GM21381 (cell line): ENCODE data around the gene ATG3.

Experiments used
- ATAC-seq: cut with Tn5 transposase; IDR thresholded peaks from one replicate; pipeline ENCODE4 v1.9.1; 2021; ENCODE audit warnings: mild to moderate bottlenecking, moderate library complexity; ENCODE audit not compliant: unreplicated experiment

ATG3 gene

GRCh38 chr3:112561734-112562529 is at the start of gene ATG3, which contains the start of gene SLC35A5:
TSS of gene ATG3 (minus strand) at chr3:112561962. CDS start at chr3:112561528, 434 bp downstream.
TSS of gene SLC35A5 (plus strand) at chr3:112562045. CDS start at chr3:112563404, 1,359 bp downstream.
- peak; percentile 77 for ATAC-seq

- ATAC-seq = no peak
Observed at GRCh38 chr3:112610121-112610520, 48.4 kb upstream of the ATG3 start.

DNA sequence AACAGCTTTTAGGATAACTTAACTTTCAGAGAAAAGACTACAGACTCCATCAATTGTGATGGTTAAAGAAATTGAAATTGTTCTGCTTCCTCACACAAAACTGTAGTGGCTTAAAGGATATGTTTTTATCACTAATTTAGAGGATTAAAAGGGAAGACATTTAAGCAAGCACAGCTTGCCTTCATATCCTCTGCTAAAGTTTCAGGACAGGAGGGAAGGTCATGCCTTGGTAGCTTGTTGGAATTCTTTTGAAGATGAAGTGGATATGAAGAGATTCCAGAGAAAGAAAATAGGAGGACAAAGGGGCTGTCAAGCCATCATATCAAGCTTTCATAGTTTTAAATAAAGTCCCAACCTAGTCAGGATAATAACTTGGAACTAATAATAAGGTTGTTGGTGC is 46.1 kb upstream of the ATG3 start:
- ATAC-seq = no peak

- ATAC-seq = no peak
Observed at GRCh38 chr3:112606098-112606497, 44.3 kb upstream of the ATG3 start.

GRCh38 chr3:112605285-112605684 is 43.5 kb upstream of the ATG3 start:
- ATAC-seq = no peak

GRCh38 chr3:112604536-112604935 is 42.8 kb upstream of the ATG3 start:
- ATAC-seq = no peak

GRCh38 chr3:112602217-112602838 is 40.6 kb upstream of the ATG3 start:
- no peak for ATAC-seq

GRCh38 chr3:112598731-112599130 is 37.0 kb upstream of the ATG3 start:
- ATAC-seq = no peak

- ATAC-seq = no peak
Observed at GRCh38 chr3:112597945-112598344, 36.2 kb upstream of the ATG3 start.

DNA sequence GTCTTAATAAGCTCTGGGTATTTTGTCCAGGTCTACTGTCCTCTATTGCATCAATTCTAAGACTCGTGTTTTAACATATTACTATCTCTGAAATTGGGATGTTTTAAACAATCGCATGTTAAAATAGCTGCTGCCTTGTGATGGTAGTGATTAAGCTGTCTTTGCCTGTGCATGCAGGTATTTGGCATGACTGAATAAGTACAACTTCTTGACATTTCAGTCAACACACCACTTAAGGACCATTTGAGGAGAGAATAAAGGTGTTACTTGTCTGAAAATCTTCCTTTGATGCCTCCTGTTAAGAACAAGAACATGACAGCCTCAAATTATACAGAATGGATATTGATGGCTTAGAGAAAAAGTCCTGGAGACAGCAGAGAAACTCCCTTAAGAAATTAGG is 33.1 kb upstream of the ATG3 start:
- no peak for ATAC-seq

DNA sequence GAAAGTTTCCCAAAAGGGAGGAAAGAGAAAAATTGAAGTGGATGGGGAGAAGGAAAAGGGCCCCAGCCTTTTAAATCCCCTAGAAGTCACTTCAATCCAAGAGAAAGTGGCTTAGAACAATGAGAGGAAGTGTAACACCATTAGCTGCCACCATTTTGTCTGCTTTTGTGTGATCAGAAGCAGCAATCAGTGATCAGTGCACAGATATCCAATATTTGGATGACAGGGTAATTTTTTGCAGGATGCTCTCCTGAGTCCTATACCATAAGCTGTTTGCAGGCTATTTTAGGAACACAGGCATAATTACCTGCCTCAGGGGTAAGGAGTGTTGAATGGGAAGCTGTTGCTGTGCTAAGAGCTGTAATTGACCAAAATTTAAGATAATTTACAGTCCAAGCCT is 31.5 kb upstream of the ATG3 start:
- ATAC-seq = no peak

DNA sequence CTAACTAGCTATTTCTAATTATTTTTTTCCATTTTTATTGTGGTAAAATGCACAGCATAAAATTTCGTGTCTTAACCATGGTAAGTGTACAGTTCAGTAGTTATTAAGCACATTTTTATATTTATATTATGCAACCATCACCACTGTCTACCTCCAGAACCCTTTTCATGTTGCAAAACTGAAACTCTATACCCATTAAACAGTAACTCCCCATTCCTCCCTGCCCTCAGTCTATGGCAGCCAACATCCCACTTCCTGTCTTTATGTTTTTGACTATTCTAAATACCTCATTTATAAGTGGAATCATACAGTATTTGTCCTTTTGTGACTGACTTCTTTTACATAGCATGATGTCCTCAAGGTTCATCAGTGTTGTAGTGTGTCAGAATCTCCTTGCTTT is 25.6 kb upstream of the ATG3 start:
- ATAC-seq = no peak

- ATAC-seq = no peak
Observed at GRCh38 chr3:112585782-112586181, 24.0 kb upstream of the ATG3 start.

DNA sequence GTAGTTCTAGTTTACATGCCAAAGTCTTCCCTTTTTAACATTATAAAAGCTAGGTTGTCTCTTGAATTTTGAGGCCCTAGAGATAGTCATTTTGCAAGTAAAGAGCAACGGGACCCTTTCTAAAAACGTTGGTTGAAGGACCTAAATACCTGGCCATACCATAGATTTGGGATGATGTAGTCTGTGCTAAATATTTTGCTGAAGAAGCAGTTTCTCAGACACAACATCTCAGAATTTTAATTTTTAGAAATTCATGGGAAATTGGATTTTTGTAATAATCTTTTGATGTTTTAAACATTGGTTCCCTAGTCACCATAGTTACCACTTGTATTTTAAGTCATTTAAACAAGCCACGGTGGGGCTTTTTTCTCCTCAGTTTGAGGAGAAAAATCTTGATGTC is 21.3 kb upstream of the ATG3 start:
- no peak for ATAC-seq

- no peak for ATAC-seq
Observed at GRCh38 chr3:112582244-112582874, 20.6 kb upstream of the ATG3 start.

GRCh38 chr3:112579697-112580096 is 17.9 kb upstream of the ATG3 start:
- ATAC-seq = no peak

- ATAC-seq = no peak
Observed at GRCh38 chr3:112579232-112579631, 17.5 kb upstream of the ATG3 start.

DNA sequence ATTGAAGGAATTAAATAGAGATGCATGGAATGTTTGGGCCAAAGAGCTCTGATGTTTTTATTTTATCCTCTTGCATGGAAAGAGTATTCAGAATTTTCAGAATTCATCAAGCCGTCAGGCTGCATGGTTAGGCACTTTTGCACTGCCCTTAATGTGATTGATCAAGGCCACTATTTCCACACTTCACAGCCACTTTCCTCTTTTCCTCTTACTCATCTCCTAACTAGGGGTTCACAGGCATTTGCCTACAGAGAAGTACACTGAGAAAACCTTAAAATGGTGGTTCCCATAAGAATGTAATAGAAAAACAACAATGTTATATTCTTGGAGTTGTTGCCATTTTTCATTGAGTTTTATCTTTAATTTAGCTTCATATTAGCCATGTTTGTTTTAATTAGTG is 10.9 kb upstream of the ATG3 start:
- ATAC-seq = no peak

DNA sequence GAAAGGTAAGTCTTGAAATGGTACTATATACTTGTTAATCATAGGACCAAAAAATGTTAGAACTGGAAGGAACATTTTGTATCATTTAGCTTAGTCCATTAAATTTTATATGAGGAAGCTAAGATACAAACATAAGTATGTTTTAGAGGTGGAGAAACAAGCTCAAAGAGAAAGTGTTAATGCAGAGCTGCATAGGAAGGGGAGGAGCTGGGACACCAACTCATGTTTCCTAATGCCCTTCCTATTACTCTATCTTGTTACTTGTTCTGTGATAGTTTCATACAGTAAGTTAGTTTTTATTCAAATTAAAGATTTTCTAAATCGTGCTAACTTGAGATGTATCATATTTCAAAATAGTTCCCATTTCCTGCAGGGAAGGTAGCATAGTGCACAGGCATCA is 7.5 kb upstream of the ATG3 start:
- no peak for ATAC-seq

GRCh38 chr3:112568642-112569041 is 6.9 kb upstream of the ATG3 start:
- no peak for ATAC-seq

- ATAC-seq = no peak
Observed at GRCh38 chr3:112564940-112565305, 3.2 kb upstream of the ATG3 start.
